Epithelial cell of esophagus (primary cell): Measurements from ENCODE around the gene DSTN.
A peak's percentile ranks its signal among the peaks of the same experiment; 100 is the strongest.

Experiments used
- DNase-seq: peaks from one replicate; pipeline ENCODE4 v3.0.0; 2010; ENCODE audit warnings: low read depth
- H3K4me3 ChIP-seq: 2 replicates; pipeline ENCODE4 v1.5.1; 2011; ENCODE audit warnings: mild to moderate bottlenecking, low read length, control low read depth
- CTCF ChIP-seq: IDR thresholded peaks from 2 replicates; pipeline ENCODE4 v1.5.1; 2011; ENCODE audit warnings: low read depth, mild to moderate bottlenecking, low read length, control low read depth, inconsistent platforms; ENCODE audit not compliant: insufficient read depth; ENCODE audit errors: missing control alignments

DSTN gene

GRCh38 chr20:17569616-17570346 lies at the start of gene DSTN:
TSS of gene DSTN (plus strand) at chr20:17570075. CDS start at chr20:17570209, 134 bp downstream.
- DNase-seq, result peak; percentile 96
- TF ChIP-seq CTCF, result no peak
- peak within 1 kb of the TSS; percentile 95 for H3K4me3 ChIP-seq

GRCh38 chr20:17520583-17520982 lies 49.3 kb upstream of the DSTN start:
- H3K4me3 ChIP-seq, result no peak overlapping the region
- no peak for DNase-seq
- no peak for TF ChIP-seq CTCF

- H3K4me3 ChIP-seq, result no peak overlapping the region
- TF ChIP-seq CTCF, result no peak
- DNase-seq, result no peak
These were observed 47.3 kb upstream of the DSTN start for GRCh38 chr20:17522528-17522927.

- TF ChIP-seq CTCF, result no peak
These were observed 46.5 kb upstream of the DSTN start for GRCh38 chr20:17523326-17523725.

GRCh38 chr20:17524560-17524959 lies 45.3 kb upstream of the DSTN start:
- H3K4me3 ChIP-seq, result no peak overlapping the region
- peak; percentile 71 for DNase-seq
- TF ChIP-seq CTCF, result no peak

More at GRCh38 chr20:17523326-17523725, 46.5 kb upstream of the DSTN start:
- no peak overlapping the region for H3K4me3 ChIP-seq
- DNase-seq, result no peak

GRCh38 chr20:17525132-17525531 lies 44.7 kb upstream of the DSTN start:
- no peak for DNase-seq
- H3K4me3 ChIP-seq, result no peak overlapping the region
- no peak for TF ChIP-seq CTCF

- no peak overlapping the region for H3K4me3 ChIP-seq
- TF ChIP-seq CTCF, result no peak
- peak; percentile 78 for DNase-seq
These were observed 44.2 kb upstream of the DSTN start for GRCh38 chr20:17525650-17526049.
